Measurements from ENCODE around the gene SPRED3. TPM values are rescaled to one million over a fixed set of nuclear protein-coding genes. Genes with fewer than 3 reads are reported as not detected.
"Not testable (repeated sequence)": the region's sequence is repeated elsewhere in the genome, so short reads cannot be mapped to it uniquely, and the experiment has no call there.

Gene SPRED3
- total RNA-seq, 1 donor from 2014 or later, result 3.2 TPM

GRCh38 chr19:38422438-38422837, 33.9 kb downstream of the SPRED3 start:
- no peak overlapping the region for H3K4me3 Mint-ChIP-seq (ENCODE audit: unreplicated experiment)
- H3K36me3 Mint-ChIP-seq (ENCODE audit: low read depth, unreplicated experiment), result peaks cover 1% of the 10 kb centered on the region
- TF ChIP-seq, protein P1, sequence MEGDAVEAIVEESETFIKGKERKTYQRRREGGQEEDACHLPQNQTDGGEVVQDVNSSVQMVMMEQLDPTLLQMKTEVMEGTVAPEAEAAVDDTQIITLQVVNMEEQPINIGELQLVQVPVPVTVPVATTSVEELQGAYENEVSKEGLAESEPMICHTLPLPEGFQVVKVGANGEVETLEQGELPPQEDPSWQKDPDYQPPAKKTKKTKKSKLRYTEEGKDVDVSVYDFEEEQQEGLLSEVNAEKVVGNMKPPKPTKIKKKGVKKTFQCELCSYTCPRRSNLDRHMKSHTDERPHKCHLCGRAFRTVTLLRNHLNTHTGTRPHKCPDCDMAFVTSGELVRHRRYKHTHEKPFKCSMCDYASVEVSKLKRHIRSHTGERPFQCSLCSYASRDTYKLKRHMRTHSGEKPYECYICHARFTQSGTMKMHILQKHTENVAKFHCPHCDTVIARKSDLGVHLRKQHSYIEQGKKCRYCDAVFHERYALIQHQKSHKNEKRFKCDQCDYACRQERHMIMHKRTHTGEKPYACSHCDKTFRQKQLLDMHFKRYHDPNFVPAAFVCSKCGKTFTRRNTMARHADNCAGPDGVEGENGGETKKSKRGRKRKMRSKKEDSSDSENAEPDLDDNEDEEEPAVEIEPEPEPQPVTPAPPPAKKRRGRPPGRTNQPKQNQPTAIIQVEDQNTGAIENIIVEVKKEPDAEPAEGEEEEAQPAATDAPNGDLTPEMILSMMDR (IDR thresholded peaks at IDR 0.05; ENCODE audit: unreplicated experiment), result no peak

GRCh38 chr19:38424272-38424671, 35.8 kb downstream of the SPRED3 start:
- no peaks in the 10 kb centered on the region for H3K9me3 Mint-ChIP-seq (ENCODE audit: unreplicated experiment)
- no peak overlapping the region for H3K4me3 Mint-ChIP-seq (ENCODE audit: unreplicated experiment)
- no peak for DNase-seq (ENCODE audit: low spot score)
- TF ChIP-seq, protein P1 (IDR thresholded peaks at IDR 0.05; ENCODE audit: unreplicated experiment), result no peak
- no peak overlapping the region for H3K27ac Mint-ChIP-seq (ENCODE audit: unreplicated experiment)
- peaks cover 14% of the 10 kb centered on the region for H3K4me1 Mint-ChIP-seq (ENCODE audit: unreplicated experiment)
- peaks cover 4% of the 10 kb centered on the region for H3K36me3 Mint-ChIP-seq (ENCODE audit: low read depth, unreplicated experiment)
- H3K27me3 Mint-ChIP-seq (ENCODE audit: unreplicated experiment), result peaks cover 2% of the 10 kb centered on the region

More at GRCh38 chr19:38422438-38422837, 33.9 kb downstream of the SPRED3 start:
- Mint-ChIP-seq H3K4me1 (ENCODE audit: unreplicated experiment) (peaks cover 19% of the 10 kb centered on the region), H3K27ac (ENCODE audit: unreplicated experiment) (no peak overlapping the region), H3K27me3 (ENCODE audit: unreplicated experiment) (peaks cover 4% of the 10 kb centered on the region), H3K9me3 (ENCODE audit: unreplicated experiment) (no peaks in the 10 kb centered on the region)
- no peak for DNase-seq (ENCODE audit: low spot score)

GRCh38 chr19:38425222-38425809, 36.8 kb downstream of the SPRED3 start:
- peaks cover 2% of the 10 kb centered on the region for H3K27me3 Mint-ChIP-seq (ENCODE audit: unreplicated experiment)
- TF ChIP-seq, protein P1 (IDR thresholded peaks at IDR 0.05; ENCODE audit: unreplicated experiment), result no peak
- no peak overlapping the region for H3K4me3 Mint-ChIP-seq (ENCODE audit: unreplicated experiment)
- peaks cover 14% of the 10 kb centered on the region for H3K4me1 Mint-ChIP-seq (ENCODE audit: unreplicated experiment)
- H3K36me3 Mint-ChIP-seq (ENCODE audit: low read depth, unreplicated experiment), result peaks cover 4% of the 10 kb centered on the region
- DNase-seq (ENCODE audit: low spot score), result no peak
- H3K27ac Mint-ChIP-seq (ENCODE audit: unreplicated experiment), result no peak overlapping the region
- H3K9me3 Mint-ChIP-seq (ENCODE audit: unreplicated experiment), result no peaks in the 10 kb centered on the region

- Mint-ChIP-seq H3K27me3 (ENCODE audit: unreplicated experiment) (peaks cover 2% of the 10 kb centered on the region), H3K4me1 (ENCODE audit: unreplicated experiment) (peaks cover 14% of the 10 kb centered on the region), H3K27ac (ENCODE audit: unreplicated experiment) (peak within 1 kb of the TSS; percentile 74), H3K9me3 (ENCODE audit: unreplicated experiment) (no peaks in the 10 kb centered on the region), H3K4me3 (ENCODE audit: unreplicated experiment) (peak within 1 kb of the TSS; percentile 90), H3K36me3 (ENCODE audit: low read depth, unreplicated experiment) (peaks cover 4% of the 10 kb centered on the region)
- TF ChIP-seq, protein P1 (IDR thresholded peaks at IDR 0.05; ENCODE audit: unreplicated experiment), result no peak
- DNase-seq (ENCODE audit: low spot score), result no peak
Observed at GRCh38 chr19:38425810-38426466, 37.4 kb downstream of the SPRED3 start, which contains the start of gene RASGRP4. TSS of gene RASGRP4 (minus strand) at chr19:38426219. CDS start at chr19:38426091, 128 bp downstream.

DNA sequence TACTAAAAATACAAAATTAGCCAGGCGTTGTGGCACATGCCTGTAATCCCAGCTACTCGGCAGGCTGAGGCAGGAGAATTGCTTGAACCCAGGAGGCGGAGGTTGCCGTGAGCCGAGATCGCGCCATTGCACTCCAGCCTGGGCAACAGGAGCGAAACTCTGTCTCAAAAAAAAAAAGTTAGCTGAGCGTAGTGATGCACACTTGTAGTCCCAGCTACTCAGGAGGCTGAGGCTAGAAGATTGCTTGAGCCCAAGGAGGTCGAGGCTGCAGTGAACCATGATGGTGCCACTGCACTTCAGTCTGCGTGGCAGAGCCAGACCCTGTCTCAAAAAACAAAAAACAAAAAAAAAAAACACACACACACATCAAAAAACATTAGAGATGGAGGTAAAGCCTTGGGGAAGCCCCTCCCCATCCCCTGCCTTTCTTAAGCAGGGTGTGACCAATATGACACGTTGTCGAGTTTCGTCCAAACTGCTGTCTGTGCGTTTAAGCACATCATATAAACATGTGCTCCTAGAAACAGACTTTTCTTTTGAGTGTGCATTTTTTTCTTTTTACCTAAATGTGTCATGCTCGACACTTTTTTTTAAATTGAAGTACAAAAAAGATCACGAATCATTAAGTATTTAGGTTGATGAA, 38.7 kb downstream of the SPRED3 start:
- not testable (repeated sequence) for H3K4me3 Mint-ChIP-seq (ENCODE audit: unreplicated experiment); H3K9me3 Mint-ChIP-seq (ENCODE audit: unreplicated experiment); H3K27me3 Mint-ChIP-seq (ENCODE audit: unreplicated experiment); H3K36me3 Mint-ChIP-seq (ENCODE audit: low read depth, unreplicated experiment); DNase-seq (ENCODE audit: low spot score); H3K27ac Mint-ChIP-seq (ENCODE audit: unreplicated experiment)
- H3K4me1 Mint-ChIP-seq (ENCODE audit: unreplicated experiment), result peaks cover 14% of the 10 kb centered on the region

All from endothelial cell (in vitro differentiated cells).